GM21825 (cell line): ENCODE data around the gene MEGF6.

Experiments used
- ATAC-seq: cut with Tn5 transposase; IDR thresholded peaks from one replicate; pipeline ENCODE4 v1.9.1; 2021; ENCODE audit warnings: mild to moderate bottlenecking, moderate library complexity; ENCODE audit not compliant: unreplicated experiment

The MEGF6 gene

DNA sequence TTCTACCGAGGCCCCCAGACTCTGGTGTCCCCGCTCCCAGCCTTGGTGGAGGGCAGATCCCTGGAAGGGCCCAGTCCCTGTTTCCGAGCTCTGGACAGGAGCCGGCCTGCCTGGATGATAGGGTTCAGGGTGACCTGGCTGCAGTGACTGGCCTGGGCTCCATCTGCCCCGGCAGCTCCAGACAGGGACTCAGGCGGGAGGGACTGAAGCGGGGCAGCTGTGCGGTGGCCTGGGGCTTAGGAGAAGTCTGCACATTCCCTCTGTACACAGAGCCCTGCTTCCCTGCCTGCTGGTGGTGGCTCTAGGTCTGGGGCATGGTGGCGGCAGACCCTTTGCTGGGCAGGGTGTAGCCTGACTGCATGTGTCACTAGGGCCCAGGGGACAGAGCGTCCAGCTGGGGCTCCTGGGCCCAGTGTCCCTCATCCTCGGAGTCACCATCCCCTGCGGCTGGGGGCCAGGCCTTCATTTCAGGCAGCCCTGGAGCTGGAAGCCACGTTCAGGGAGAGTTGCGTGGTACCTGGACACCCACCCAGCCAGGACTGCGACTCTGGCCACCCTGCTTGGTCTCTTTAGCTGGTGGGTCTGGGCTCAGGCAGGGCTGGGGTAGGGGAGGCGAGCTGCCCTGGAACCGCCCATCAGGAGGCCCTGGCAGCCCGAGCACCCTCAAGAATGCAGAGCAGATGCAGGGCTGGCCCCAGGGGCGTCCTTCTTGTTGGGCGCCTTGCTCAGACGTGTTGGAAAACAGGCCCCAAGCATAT is 147.2 kb downstream of the MEGF6 start:
- no peak for ATAC-seq

DNA sequence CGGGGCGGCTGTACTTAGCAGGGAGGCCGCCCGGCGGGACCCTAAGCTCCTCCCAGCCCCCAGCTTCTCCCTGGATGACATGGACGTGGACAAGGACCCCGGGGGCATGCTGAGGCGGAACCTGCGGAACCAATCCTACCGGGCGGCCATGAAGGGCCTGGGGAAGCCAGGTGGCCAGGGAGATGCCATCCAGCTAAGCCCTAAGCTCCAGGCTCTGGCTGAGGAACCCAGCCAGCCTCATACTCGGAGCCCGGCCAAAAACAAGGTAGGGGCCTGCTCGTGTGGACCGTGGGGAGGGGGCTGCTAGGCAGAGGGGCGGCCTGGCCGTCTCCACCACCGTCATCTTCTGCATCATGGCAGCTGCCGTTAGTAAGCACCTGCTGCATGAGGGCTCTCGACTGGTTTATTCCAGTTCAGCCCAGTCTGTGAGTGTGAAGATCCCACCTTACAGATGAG is 147.9 kb downstream of the MEGF6 start:
- ATAC-seq: no peak

DNA sequence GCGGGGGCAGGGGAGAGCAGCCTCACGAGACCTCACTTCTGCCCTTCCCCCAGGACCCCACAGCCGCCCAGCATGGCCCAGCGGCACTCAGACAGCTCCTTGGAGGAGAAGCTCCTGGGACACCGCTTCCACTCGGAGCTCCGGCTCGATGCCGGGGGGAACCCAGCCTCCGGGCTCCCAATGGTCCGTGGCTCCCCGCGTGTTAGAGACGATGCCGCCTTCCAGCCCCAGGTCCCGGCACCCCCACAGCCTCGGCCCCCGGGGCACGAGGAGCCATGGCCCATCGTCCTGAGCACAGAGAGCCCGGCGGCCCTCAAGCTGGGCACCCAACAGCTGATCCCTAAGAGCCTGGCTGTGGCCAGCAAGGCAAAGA is 148.3 kb downstream of the MEGF6 start:
- ATAC-seq: no peak

DNA sequence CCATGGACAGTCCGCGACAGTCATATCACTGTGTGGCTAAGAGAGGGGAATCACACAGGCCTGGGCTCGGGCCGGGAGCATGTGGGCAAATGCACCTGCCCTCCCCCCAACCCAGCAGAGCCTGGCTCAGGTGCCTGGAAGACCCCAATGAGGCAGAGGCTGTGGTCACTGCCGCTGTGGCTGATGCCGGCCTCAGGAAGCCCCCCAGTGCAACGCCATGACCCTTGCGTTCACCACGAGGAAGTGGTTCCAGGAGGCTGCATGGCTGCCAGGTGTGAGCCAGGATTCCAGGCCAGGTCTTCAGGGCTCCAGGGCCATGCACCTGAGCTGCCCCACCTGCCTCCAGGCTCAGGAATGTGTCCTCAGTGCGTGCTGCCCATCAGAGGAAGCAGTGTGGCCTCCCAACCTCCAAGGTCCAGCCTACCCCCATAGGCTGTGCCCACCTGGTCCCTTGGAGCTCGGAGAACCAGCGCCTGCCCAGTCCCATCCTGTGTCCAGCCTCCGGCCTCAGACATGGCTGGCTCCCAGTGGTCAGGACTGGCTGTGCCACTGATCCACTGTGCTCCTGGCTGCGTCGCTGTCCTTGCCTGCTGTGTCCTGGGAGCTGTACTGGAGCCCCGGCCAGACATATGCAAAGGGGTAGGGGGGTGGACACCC is 148.8 kb downstream of the MEGF6 start:
- ATAC-seq: no peak

DNA sequence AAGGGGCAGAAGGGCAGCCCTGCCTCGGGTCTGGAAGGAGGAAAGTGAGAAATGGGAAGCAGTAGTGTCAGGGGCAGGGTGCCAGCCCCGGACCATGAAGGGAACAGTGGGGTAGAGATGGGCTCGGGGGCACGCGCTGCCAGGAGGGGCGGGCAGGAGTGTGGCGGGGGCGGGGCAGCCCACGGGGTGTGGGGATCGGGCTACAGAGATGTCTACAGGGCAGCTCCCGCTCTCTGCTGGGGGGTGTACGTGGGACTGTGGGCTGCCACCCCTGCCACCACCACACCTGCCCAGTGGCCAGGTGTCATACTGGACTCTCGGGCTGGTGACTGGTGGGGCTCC is 149.4 kb downstream of the MEGF6 start:
- no peak for ATAC-seq

DNA sequence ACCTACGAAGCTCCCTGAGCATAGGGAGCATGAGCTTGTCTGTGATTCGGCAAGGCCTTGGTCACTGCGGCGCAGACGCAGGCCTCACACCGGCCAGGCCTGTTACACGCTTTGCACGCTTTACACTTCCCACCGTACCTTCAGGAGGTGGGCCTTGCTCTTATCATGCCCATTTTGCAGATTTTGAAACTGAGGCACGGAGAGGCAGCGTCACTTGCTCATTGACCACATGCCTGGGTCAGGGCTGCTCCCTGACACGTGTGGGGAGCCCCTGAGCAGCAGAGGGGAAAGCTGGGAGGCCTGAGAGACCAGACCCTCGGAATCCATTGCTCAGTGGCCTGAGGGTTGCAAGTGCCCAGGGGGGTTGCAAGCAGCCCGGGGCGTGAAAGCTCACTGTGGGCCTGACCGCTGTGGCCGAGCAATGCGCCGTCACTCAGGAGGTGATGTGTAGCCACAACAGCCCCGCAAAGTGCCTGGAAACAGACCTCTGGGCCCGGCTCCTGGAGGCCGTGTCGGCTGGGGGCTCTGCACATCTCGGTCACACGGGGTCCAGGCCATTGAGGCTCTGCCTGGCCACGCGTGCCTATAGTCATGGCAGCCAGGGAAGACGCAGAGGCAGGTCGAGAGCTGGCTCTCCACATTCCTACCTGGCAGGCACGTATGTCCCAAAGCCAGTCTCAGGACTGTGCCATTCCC is 149.9 kb downstream of the MEGF6 start:
- ATAC-seq: no peak

DNA sequence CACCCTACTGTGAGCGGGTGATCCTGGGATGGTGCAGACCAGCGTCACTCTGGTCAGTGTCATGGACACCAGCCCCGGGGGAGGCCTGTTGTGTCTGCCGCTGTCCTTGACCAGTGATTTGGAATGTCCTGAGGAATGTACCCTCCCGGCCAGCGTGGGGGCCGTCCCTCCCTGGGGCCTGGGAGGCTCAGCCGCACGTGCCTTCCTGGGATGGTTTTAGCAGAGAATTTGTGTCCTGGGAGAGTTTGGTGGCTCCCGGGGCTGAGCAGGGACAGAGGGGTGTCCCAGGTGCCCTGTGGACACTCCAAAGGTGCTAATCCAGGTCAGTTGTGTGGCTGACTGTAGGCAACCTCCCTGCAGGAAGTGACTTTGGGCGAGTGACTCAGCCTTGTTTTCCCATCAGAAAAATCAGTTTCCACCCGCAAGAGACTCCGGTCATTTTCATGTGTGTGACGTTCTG is 150.6 kb downstream of the MEGF6 start:
- no peak for ATAC-seq

DNA sequence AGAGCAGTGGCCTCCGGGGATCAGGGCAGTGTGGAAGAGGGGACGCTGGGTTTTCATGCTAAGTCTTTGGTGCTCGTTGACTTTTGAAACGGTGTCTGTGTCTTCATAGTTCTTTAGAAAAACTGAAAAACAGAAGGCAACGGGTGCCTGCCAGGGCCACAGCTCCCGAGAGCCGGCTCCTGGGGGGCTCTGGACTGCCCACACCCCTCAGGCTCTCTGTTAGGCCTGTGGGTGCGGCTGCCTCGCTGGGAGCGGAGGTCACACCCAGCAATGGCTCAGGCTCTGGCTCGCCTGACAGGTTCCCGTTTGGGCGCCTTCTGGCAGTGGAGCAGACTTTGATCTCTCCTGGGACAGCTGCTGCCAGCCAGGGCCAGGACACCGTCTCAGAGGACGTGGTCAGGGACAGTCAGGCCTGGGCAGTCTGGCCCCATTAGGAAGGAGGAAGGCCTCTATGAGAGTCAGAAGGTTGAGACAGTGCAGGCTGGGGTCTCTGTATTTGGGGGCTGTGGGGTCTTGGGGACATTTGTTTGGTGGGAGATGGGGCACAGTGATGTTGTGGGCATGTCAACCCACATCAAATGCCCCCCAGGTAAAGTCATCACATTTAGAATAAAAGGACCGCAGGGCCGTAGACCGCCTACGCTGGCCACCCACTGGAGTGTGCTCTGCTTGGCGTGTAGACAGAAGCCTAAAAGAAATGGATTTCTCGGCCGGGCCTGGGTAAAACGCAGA is 151.2 kb downstream of the MEGF6 start:
- ATAC-seq: no peak

DNA sequence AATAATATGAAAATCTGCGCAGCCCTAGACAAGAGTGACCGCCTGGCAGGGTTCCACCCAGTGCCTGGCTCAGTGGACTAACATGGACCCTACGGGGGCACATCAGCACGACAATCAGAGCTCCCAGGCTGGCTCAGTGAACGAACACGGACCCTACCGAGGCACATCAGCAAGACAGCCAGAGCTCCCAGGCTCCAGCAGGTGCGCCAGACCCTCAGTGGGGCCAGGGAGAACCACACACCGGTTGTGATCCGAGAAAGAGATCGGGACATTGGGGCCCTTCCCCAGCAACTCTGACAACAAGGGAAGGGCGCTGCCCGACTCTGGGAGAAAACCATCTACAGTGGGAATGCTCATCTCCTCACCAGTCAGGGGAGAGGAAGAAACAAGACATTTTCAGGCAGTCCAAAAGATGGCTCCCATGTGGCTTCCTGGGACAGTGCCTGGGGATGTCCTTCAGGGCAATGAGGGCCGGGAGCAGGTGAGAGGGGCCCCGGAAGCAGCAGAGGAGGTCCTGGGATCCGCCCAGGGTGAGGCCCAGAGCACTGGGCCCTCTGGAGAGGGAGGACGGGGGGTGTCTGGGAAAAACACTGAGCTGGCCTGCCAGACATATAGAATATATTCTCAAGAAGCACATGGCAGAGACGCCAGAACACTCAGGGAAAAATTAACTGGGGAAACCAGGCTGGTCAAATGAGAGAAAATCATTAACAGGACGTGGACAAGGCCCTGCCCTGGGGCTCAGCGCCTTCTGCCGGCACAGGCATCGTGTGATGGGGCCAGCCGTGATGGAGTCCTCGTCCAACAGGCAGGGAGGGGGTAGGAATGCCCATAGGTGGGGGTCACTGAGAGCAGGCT is 152.0 kb downstream of the MEGF6 start:
- no peak for ATAC-seq

DNA sequence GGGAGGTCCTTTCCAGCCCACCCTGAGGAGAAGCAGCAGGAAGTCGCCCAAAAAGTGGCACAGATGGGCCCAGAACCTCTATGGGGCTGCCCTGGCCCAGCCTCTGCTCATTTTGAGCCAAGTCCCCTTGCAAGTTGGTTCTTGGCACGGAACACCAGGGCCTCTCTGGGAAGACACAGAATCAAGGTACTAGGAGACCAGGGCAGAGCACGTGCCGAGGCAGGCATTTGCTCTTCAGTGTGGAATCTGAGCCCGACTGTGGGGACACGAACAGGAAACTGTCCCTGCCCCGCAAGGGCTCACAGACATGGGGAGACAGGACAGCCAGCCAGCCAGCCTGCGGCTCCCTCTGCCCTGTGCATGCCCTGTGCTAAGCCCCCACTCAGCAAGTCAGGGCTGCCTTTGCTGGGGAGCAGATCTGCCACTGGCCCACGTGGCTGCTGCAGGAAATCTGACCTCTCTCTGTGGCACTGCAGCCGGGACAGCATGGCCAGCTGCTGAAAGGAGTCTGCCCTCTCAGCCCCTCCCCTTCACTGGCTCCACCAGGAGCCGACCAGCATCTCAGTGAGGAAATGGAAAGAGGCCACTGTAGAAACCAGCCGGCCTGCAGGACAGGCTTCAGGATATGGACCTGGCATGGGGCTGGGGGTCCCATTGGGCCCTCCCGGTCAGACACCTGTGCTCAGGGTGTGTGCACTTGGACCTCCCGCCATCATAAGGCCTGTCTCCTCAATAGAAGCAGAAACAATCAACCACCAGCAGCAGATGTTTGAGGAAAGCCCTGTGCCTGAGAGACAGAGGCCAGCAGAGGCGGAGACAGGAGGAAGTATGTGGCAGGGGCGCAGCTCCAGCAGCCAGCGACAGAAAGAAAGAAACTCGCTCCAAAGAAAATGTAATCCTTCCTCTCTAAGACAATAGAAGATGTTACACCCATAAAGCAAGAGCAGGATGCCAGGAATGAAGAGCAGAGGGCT is 153.1 kb downstream of the MEGF6 start:
- no peak for ATAC-seq

DNA sequence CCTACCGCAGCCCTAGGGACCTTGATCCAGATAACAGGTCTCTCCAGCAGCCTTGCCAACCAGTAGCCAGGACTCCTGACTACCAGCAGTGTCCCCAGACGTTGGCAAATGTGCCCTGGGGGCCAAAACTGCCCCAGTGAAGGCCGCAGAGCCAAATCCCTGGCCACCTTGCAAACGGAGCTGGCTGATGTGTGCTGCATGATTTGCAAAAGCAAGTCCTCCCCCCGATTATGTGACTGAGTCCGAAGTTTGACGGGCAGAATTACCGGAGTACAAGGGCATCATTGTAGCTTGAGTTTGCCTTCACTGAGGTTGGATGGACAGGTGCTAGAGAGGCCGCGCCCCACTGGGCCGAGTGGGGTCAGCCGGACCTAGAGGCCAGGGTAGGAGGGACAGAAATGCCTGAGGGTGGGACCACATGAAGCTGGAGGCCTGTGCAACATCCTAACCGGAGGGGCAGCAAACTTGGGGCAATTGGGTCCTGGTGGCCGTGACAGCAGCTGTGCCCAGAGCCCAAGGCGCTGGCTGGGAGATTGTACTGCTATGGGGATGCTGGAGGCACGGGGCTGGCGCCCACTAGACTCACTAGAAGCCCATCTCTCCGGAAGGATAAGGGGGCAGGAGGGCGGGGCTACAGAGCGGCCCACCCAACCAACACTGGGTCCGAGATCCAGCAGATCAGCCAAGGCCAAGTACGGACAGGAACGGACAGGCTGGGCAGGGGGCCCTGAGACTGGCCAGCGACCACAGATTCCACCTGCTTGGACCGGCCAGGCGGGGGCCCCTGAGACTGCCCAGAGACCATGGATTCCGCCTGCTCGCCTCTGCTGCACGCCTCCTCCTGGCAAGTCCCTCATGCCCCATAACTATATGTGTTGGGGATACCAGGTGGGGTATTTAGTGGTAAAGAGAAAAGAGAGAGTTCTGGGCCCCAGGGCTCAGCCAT is 154.1 kb downstream of the MEGF6 start:
- no peak for ATAC-seq

DNA sequence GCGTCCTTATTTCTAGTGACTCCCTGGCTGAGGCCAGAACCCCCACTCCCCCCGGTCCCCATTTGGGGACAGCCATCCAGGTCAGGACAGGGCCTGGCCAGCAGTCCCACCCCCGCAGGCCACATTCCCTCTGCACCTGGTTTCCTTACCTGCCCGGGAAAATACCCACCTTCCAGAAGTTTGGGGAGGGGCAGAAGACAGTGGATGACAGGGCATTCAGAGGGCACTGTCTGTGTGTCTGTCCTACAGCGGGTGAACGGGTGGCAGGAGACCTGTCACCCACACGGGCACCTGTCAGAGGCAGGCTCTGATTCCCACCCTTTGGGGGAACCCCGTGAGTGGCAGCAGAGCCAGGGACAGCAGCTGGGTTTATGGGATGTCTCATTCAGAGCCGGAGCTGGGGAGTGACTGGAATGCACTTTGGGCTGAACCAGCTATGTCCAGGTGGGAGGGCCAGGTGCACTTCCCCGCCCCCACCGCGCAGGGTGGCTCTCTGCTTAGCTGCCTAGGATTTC is 154.8 kb downstream of the MEGF6 start:
- ATAC-seq: no peak

DNA sequence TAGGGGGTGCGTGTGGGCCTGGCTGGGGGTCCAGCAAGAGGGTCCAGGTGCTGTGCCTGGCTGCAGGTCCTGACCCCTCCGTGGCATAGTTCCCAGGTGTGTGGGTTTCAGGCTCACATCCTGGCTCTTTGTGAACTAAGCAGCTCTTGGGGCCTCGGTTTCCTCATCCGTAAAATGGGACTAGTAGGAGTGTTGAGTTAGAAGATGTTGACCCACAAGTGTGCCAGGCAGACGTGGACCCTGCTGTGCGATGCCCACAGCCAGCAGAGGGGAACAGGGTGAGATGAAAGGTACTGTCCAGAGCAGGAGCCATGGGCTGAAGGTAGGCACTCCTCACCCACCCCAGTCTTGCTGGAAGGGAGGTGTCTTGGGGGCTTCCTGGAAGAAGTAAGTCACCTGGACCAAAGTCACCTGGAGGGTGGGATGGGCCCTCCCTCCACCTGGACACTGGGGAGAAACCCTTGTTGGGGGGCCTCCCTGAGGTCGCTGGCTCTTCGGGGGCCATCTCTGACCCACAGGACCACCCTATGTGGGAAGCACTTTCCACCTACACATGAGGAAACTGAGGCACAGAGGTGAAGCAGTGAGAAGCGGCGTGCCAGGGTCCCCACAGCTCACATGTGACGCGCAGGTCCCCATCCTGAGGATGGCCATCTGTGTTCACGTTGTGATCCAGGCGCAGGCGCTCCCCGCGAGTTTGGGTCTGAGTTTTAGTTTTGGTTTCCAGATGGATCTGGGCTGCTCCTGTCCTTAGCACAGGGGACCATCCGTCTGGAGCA is 155.4 kb downstream of the MEGF6 start:
- no peak for ATAC-seq

DNA sequence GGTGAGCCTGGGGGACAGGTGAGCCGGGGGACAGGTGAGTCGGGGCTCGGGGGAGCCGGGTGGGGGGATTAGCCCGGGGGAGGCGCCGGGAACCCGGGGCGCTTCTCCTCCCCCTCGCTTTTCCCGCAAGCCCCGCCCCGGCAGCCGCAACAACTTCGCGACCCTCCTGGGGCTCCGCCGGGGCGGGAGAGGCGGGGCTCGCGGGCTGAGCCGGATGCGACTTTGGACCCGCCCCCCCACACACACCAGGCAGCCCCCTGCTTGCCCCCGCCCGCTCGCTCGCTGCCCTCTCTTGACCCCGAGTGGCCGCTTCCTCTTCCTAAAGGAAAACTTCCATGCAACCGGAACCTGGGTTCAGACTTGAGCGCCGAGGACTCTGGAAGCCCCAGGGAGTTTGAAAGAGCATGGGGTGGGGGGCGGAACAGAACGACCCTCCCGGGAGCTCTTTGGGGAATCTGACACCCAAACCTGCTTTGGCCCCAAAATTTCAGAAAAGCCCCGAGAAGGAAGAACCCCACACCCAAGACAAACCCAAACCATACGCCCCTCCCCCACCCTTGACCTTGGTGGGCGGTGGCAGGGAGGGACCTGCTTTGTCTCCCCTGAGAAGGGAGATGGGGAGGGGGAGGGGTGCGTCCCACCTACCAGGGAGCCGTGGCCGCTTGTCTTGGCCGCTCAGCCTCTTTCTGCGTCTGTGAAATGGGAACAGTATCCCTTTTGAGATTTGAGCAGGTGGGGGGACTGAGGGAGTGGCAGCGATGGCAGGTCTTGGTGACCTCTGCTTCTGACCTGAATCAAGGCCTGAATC is 156.3 kb downstream of the MEGF6 start:
- no peak for ATAC-seq

DNA sequence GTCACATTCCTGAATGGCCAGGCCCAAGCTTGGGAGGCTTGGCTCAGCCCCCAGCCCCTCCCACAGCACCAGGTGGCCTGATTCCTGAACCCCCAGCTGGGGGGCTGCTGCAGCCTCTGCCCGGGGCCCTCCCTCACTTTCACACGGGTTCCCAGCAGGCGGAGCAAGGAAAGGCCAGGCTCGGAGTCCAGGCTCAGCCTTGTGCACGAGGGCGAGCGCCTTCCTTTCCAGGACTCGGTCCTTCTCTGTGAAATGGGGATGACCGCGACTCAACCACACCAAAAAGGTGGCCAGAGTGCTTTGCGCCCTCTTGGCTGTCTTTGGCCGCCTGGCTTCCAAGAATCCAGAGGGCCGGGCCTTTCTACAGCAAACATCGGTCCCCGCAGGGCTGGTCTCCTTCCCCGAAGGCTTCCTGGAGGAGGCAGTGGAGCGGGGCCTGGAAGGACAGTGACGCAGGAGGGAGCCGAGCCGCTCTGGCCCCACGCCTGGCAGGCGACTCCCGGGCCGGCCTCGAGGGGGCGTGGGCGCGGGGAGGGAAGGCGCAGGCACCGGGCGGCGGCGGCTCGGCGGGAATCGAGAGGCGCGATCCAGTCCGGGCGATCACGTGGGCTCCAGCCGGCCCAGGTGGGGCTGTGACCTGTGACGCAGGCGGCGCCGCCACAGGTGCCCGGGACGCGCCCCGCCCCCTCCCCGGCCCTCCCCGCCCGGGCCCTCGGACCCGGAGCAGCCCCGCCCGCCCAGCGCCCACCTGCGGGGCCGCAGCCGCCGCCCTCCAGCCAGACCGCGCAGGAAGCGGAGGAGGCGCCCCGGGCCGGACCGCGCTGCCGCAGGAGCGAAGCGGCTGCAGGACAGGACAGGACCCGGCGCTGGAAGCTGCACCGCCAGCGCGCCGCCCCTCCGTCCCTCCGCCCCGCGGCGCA is 157.2 kb downstream of the MEGF6 start, which contains the start of gene ARHGEF16:
Gene ARHGEF16 (plus strand): TSS at position 775 of the 920 bp plus-strand sequence. CDS start 8,420 bp downstream, outside the sequence.
- ATAC-seq: no peak
